Adrenal gland (tissue), 5 donors: ENCODE data around the gene INPP4B.

Source experiments
- POLR2A ChIP-seq, 2 donors: fragments of 450-650 bp; IDR thresholded peaks; one replicate each; pipeline ENCODE4 v1.6.1; 2017; ENCODE audit warnings: antibody characterized with exemption in 2 of 2, mild to moderate bottlenecking in 2 of 2, moderate library complexity in 1 of 2
- TF ChIP-seq, protein P1 (sequence below), 6 experiments: fragments of 450-650 bp in 4 of 6; fragments of 200-600 bp in 2 of 6; sonication (generic) in 1 of 6; IDR thresholded peaks; 1 replicate in 5 of 6; 2 replicates in 1 of 6; pipeline versions ENCODE4 v1.5.1 to v1.8.0; 2016 to 2021; ENCODE audit warnings: antibody characterized with exemption in 6 of 6, mild to moderate bottlenecking in 2 of 6, moderate library complexity in 1 of 6
- donor health status: DM: no; HTN: no; CAD: no.

DNA sequence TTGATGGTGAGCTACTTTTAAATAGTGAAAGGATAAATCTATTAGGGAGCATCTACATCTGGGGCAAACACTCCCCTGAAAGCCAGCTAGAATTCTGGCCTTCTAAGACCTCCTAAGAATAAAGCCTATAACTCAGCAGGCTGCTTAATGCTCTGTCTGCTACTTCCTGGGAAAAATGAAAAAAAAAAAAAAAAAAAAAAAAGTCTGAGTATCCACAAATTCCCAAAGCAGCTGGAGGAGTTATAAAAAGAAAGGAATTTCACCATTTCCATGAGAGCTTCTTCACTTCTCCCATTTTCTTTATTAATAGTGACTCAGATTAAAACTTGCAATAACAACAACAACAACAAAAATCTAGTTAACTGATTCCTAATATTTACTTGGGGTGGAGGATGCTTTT, 511.2 kb downstream of the INPP4B start:
- TF ChIP-seq, protein P1, sequence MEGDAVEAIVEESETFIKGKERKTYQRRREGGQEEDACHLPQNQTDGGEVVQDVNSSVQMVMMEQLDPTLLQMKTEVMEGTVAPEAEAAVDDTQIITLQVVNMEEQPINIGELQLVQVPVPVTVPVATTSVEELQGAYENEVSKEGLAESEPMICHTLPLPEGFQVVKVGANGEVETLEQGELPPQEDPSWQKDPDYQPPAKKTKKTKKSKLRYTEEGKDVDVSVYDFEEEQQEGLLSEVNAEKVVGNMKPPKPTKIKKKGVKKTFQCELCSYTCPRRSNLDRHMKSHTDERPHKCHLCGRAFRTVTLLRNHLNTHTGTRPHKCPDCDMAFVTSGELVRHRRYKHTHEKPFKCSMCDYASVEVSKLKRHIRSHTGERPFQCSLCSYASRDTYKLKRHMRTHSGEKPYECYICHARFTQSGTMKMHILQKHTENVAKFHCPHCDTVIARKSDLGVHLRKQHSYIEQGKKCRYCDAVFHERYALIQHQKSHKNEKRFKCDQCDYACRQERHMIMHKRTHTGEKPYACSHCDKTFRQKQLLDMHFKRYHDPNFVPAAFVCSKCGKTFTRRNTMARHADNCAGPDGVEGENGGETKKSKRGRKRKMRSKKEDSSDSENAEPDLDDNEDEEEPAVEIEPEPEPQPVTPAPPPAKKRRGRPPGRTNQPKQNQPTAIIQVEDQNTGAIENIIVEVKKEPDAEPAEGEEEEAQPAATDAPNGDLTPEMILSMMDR (IDR thresholded peaks at IDR 0.05), result no peak
- no peak for TF ChIP-seq POLR2A (IDR thresholded peaks at IDR 0.05)
